IMR-90 (cell line): ENCODE data around the gene MRPL41.
"Not testable (repeated sequence)": the region's sequence is repeated elsewhere in the genome, so short reads cannot be mapped to it uniquely, and the experiment has no call there.

Source experiments
- BHLHE40 ChIP-seq: fragments of 150-350 bp; IDR thresholded peaks from 2 replicates; pipeline ENCODE4 v1.6.1; 2016; ENCODE audit warnings: mild to moderate bottlenecking, low read depth, low read length
- CEBPB ChIP-seq: IDR thresholded peaks from 2 replicates; pipeline ENCODE4 v1.6.1; 2012; ENCODE audit warnings: low read depth, low read length, improper control_type of control experiment
- MAZ ChIP-seq: IDR thresholded peaks from 2 replicates; pipeline ENCODE4 v1.6.1; 2012; ENCODE audit warnings: low read depth, mild to moderate bottlenecking, low read length, improper control_type of control experiment, moderate library complexity, borderline replicate concordance
- MXI1 ChIP-seq: IDR thresholded peaks from 2 replicates; pipeline ENCODE4 v1.6.1; 2012; ENCODE audit warnings: low read depth, mild to moderate bottlenecking, low read length, moderate library complexity, borderline replicate concordance
- NFE2L2 ChIP-seq: fragments of 150-350 bp; IDR thresholded peaks from 2 replicates; pipeline ENCODE4 v1.6.1; 2016; ENCODE audit warnings: low read depth, mild to moderate bottlenecking, low read length
- POLR2A ChIP-seq: IDR thresholded peaks from 2 replicates; pipeline ENCODE4 v1.6.1; 2012; ENCODE audit warnings: mild to moderate bottlenecking, low read depth, low read length
- RAD21 ChIP-seq: IDR thresholded peaks from 2 replicates; pipeline ENCODE4 v1.6.1; 2012; ENCODE audit warnings: low read length, improper control_type of control experiment
- RFX5 ChIP-seq: IDR thresholded peaks from 2 replicates; pipeline ENCODE4 v1.8.0; 2012; ENCODE audit warnings: low read depth, mild to moderate bottlenecking, low read length, moderate library complexity
- TF ChIP-seq, protein P1 (sequence below): fragments of 150-350 bp; IDR thresholded peaks from 2 replicates; pipeline ENCODE4 v1.6.1; 2017; ENCODE audit warnings: mild to moderate bottlenecking, antibody characterized with exemption, low read length, low read depth
- TF ChIP-seq, protein P2 (sequence below): conservative IDR thresholded peaks from 2 replicates; pipeline ENCODE4 v1.5.1; 2012; ENCODE audit warnings: mild to moderate bottlenecking, low read depth, low read length, improper control_type of control experiment

DNA sequence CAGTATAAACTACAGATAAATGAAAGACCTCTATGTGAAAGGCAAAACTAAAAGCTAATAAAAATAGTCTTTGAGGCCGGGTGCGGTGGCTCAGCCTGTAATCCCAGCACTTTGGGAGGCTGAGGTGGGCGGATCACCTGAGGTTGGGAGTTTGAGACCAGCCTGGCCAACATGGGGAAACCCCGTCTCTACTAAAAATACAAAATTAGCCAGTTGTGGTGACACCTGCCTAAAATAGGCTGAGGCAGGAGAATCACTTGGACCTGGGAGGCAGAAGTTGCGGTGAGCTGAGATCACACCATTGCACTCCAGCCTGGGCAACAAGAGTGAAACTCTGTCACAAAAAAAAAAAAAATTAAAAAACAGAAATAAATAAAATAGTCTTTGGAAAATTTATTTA is 38.5 kb upstream of the MRPL41 start:
- TF ChIP-seq POLR2A, MXI1, BHLHE40, RAD21, MAZ, CEBPB, RFX5, NFE2L2: not testable (repeated sequence)
- TF ChIP-seq, protein P1, sequence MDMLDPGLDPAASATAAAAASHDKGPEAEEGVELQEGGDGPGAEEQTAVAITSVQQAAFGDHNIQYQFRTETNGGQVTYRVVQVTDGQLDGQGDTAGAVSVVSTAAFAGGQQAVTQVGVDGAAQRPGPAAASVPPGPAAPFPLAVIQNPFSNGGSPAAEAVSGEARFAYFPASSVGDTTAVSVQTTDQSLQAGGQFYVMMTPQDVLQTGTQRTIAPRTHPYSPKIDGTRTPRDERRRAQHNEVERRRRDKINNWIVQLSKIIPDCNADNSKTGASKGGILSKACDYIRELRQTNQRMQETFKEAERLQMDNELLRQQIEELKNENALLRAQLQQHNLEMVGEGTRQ = not testable (repeated sequence)
- TF ChIP-seq, protein P2, sequence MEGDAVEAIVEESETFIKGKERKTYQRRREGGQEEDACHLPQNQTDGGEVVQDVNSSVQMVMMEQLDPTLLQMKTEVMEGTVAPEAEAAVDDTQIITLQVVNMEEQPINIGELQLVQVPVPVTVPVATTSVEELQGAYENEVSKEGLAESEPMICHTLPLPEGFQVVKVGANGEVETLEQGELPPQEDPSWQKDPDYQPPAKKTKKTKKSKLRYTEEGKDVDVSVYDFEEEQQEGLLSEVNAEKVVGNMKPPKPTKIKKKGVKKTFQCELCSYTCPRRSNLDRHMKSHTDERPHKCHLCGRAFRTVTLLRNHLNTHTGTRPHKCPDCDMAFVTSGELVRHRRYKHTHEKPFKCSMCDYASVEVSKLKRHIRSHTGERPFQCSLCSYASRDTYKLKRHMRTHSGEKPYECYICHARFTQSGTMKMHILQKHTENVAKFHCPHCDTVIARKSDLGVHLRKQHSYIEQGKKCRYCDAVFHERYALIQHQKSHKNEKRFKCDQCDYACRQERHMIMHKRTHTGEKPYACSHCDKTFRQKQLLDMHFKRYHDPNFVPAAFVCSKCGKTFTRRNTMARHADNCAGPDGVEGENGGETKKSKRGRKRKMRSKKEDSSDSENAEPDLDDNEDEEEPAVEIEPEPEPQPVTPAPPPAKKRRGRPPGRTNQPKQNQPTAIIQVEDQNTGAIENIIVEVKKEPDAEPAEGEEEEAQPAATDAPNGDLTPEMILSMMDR = not testable (repeated sequence)
